WTC11 (cell line): ENCODE measurements around the gene SLC1A7.

ENCODE experiments used
- ATF1 ChIP-seq: sonication (generic); formaldehyde crosslinking; IDR thresholded peaks from 2 replicates; pipeline ENCODE4 v1.8.1; 2023; ENCODE audit warnings: mild to moderate bottlenecking, moderate library complexity, missing genetic modification reagents
- CTCF ChIP-seq: fragments of 200-600 bp; IDR thresholded peaks from 2 replicates; pipeline ENCODE4 v1.8.0; 2022; ENCODE audit warnings: antibody characterized with exemption
- ESRRA ChIP-seq: sonication (generic); formaldehyde crosslinking; IDR thresholded peaks from 2 replicates; pipeline ENCODE4 v1.8.1; 2022; ENCODE audit warnings: mild to moderate bottlenecking, missing genetic modification reagents, borderline replicate concordance
- ETV6 ChIP-seq: sonication (generic); formaldehyde crosslinking; IDR thresholded peaks from 2 replicates; pipeline ENCODE4 v1.8.1; 2022; ENCODE audit warnings: mild to moderate bottlenecking, missing genetic modification reagents
- FOXJ3 ChIP-seq: sonication (generic); formaldehyde crosslinking; IDR thresholded peaks from 2 replicates; pipeline ENCODE4 v1.9.0; 2021; ENCODE audit warnings: missing genetic modification reagents, mild to moderate bottlenecking, borderline replicate concordance
- HMGXB4 ChIP-seq: sonication (generic); formaldehyde crosslinking; IDR thresholded peaks from 2 replicates; pipeline ENCODE4 v1.8.1; 2023; ENCODE audit warnings: mild to moderate bottlenecking, moderate library complexity, missing genetic modification reagents
- NFYB ChIP-seq: sonication (generic); formaldehyde crosslinking; conservative IDR thresholded peaks from 2 replicates; pipeline ENCODE4 v1.8.0; 2022; ENCODE audit warnings: low read depth, missing genetic modification reagents
- SP1 ChIP-seq: sonication (generic); formaldehyde crosslinking; conservative IDR thresholded peaks from 2 replicates; pipeline ENCODE4 v1.8.1; 2022; ENCODE audit warnings: missing genetic modification reagents
- ZNF121 ChIP-seq: sonication (generic); formaldehyde crosslinking; IDR thresholded peaks from 2 replicates; pipeline ENCODE4 v1.8.0; 2023; ENCODE audit warnings: missing genetic modification reagents
- ZNF263 ChIP-seq: sonication (generic); formaldehyde crosslinking; IDR thresholded peaks from 2 replicates; pipeline ENCODE4 v1.8.1; 2022; ENCODE audit warnings: low read depth, mild to moderate bottlenecking, moderate library complexity, missing genetic modification reagents

- TF ChIP-seq ESRRA (no peak), CTCF (no peak), ETV6 (no peak), ATF1 (CRISPR knock-in tag) (no peak), FOXJ3 (CRISPR knock-in tag) (no peak), ZNF263 (CRISPR knock-in tag) (no peak), HMGXB4 (CRISPR knock-in tag) (no peak), ZNF121 (CRISPR knock-in tag) (no peak), NFYB (CRISPR knock-in tag) (no peak), SP1 (CRISPR knock-in tag) (no peak)
These were observed 13.5 kb upstream of the SLC1A7 start for GRCh38 chr1:53155945-53156344.
